HL-60 (cell line): ENCODE data around the gene KRT35.
A peak's percentile ranks its signal among the peaks of the same experiment; 100 is the strongest.

Experiments used
- CTCF ChIP-seq: IDR thresholded peaks from one replicate; pipeline ENCODE4 v1.5.1; 2011; ENCODE audit warnings: low read length, control low read depth, inconsistent platforms; ENCODE audit not compliant: insufficient read depth
- GABPA ChIP-seq: IDR thresholded peaks from 2 replicates; pipeline ENCODE4 v1.6.1; 2012; ENCODE audit warnings: low read depth
- POLR2AphosphoS5 ChIP-seq: IDR thresholded peaks from 2 replicates; pipeline ENCODE4 v1.6.1; 2012; ENCODE audit warnings: low read depth
- REST ChIP-seq: IDR thresholded peaks from 2 replicates; pipeline ENCODE4 v1.6.1; 2012; ENCODE audit warnings: low read depth; ENCODE audit not compliant: insufficient replicate concordance
- SPI1 ChIP-seq: IDR thresholded peaks from 2 replicates; pipeline ENCODE4 v1.6.1; 2012; ENCODE audit warnings: low read depth, mild to moderate bottlenecking, borderline replicate concordance

GRCh38 chr17:41512546-41513167, 31.7 kb upstream of the KRT35 start:
- no peak for TF ChIP-seq CTCF
- TF ChIP-seq POLR2AphosphoS5, result no peak
- no peak for TF ChIP-seq REST
- peak; percentile 32; the same call in 1 of the 2 replicates for TF ChIP-seq SPI1
- no peak for TF ChIP-seq GABPA
